K562 (cell line): Measurements from ENCODE around the gene SFI1. TPM values are rescaled to one million over a fixed set of nuclear protein-coding genes. Genes with fewer than 3 reads are reported as not detected.

Experiments used
- BCL6 ChIP-seq: fragments of 250-450 bp; sonication (Bioruptor Pico); IDR thresholded peaks from 2 replicates; pipeline ENCODE4 v1.4.0; 2020
- CBFB ChIP-seq: sonication (generic); formaldehyde crosslinking; IDR thresholded peaks from 2 replicates; pipeline ENCODE4 v1.4.0; 2020; ENCODE audit warnings: mild to moderate bottlenecking, missing genetic modification reagents
- KDM4B ChIP-seq, 2 experiments: fragments of 450-650 bp in 1 of 2; sonication (generic) in 1 of 2; IDR thresholded peaks; 2 replicates each; pipeline ENCODE4 v1.6.1; 2016 to 2017; ENCODE audit warnings: borderline replicate concordance in 2 of 2, antibody characterized with exemption in 1 of 2, low read depth in 1 of 2, mild to moderate bottlenecking in 1 of 2
- KDM5B ChIP-seq: fragments of 200-600 bp; sonication (generic); IDR thresholded peaks from 2 replicates; pipeline ENCODE4 v1.6.1; 2012; ENCODE audit warnings: low read depth, mild to moderate bottlenecking, moderate library complexity, low read length, control low read depth, inconsistent platforms; ENCODE audit not compliant: insufficient replicate concordance
- KLF6 ChIP-seq: fragments of 250-450 bp; sonication (Bioruptor Pico); IDR thresholded peaks from 2 replicates; pipeline ENCODE4 v1.4.0; 2020; ENCODE audit warnings: mild to moderate bottlenecking, moderate library complexity, borderline replicate concordance
- NFIC ChIP-seq: fragments of 450-650 bp; IDR thresholded peaks from 2 replicates; pipeline ENCODE4 v1.6.1; 2017; ENCODE audit warnings: mild to moderate bottlenecking, inconsistent platforms
- NRF1 ChIP-seq, 2 experiments: fragments of 450-650 bp; IDR thresholded peaks in 1 of 2; conservative IDR thresholded peaks in 1 of 2; 2 replicates each; pipeline ENCODE4 v1.6.1; 2014; ENCODE audit warnings: mild to moderate bottlenecking in 2 of 2
- PBX2 ChIP-seq, 2 experiments: IDR thresholded peaks in 1 of 2; conservative IDR thresholded peaks in 1 of 2; 2 replicates each; pipeline ENCODE4 v1.6.1; 2016; ENCODE audit warnings: low read depth in 2 of 2, mild to moderate bottlenecking in 1 of 2, missing compliant biosample characterization in 1 of 2, missing genetic modification characterization in 1 of 2, moderate library complexity in 1 of 2
- TCFL5 ChIP-seq: fragments of 250-450 bp; sonication (Bioruptor Pico); conservative IDR thresholded peaks from 2 replicates; pipeline ENCODE4 v1.6.1; 2021; ENCODE audit warnings: mild to moderate bottlenecking, moderate library complexity, matching md5 sums
- polyA plus RNA-seq, 8 experiments: library from polyadenylated mRNA; depleted of rRNA in 4 of 8; stranded (reverse) in 5 of 8; unstranded in 3 of 8; fragments of >200 nt; fragmentation: Nextera tagmentation in 2 of 8; fragmentation: Illumina TruSeq in 1 of 8; extraction: Ambion mirVana in 2 of 8; extraction: Trizol in 1 of 8; gene quantifications; 2 replicates each; pipeline versions ENCODE4 v1.2.1 to v1.2.3, GENCODE V29; 2011 to 2014; ENCODE audit warnings: inconsistent platforms in 1 of 8, missing spikeins in 1 of 8
- total RNA-seq, 7 experiments: library from RNA; depleted of rRNA in 6 of 7; stranded (reverse); fragments of >200 nt in 6 of 7; fragmentation: Illumina TruSeq in 2 of 7; extraction: Trizol in 2 of 7; gene quantifications; 2 replicates each; pipeline versions ENCODE4 v1.2.1 to v1.2.3, GENCODE V29; 2011 to 2021; ENCODE audit warnings: low replicate concordance in 1 of 7

SFI1 gene
- total and polyA plus RNA-seq, 9 of the 15 experiments (the other 6 are each of a cell fraction or from before 2014, with no cell fraction given) = 3.0 to 25.6 (median 14.1) TPM

- TF ChIP-seq PBX2 (CRISPR knock-in tag; IDR thresholded peaks at IDR 0.05; ENCODE audit: low read depth) = no peak
- no peak for TF ChIP-seq PBX2 (tag; conservative IDR thresholded peaks at IDR 0.05; ENCODE audit: low read depth)
- no peak for TF ChIP-seq KDM4B (IDR thresholded peaks at IDR 0.05; ENCODE audit: borderline replicate concordance in 2 of 2, low read depth in 1 of 2)
- no peak for TF ChIP-seq KDM5B
- TF ChIP-seq NFIC = no peak
- TF ChIP-seq BCL6 (CRISPR knock-in tag) = no peak
- no peak for TF ChIP-seq TCFL5 (CRISPR knock-in tag)
- TF ChIP-seq NRF1 (conservative IDR thresholded peaks at IDR 0.05 in 1 of 2, IDR thresholded peaks at IDR 0.05 in 1 of 2) = no peak
- no peak for TF ChIP-seq CBFB (CRISPR knock-in tag)
- no peak for TF ChIP-seq KLF6 (CRISPR knock-in tag)
- TF ChIP-seq, all 486 proteins: peak for 0
Observed at GRCh38 chr22:31639436-31640039, 143.2 kb downstream of the SFI1 start (continued).
